Progenitor cell of endocrine pancreas (in vitro differentiated cells): Measurements from ENCODE around the gene IDH2. TPM values are rescaled to one million over a fixed set of nuclear protein-coding genes. Genes with fewer than 3 reads are reported as not detected.

Experiments used
- DNase-seq: peaks from one replicate; pipeline ENCODE4 v3.0.0; 2021; ENCODE audit warnings: low spot score; ENCODE audit not compliant: unreplicated experiment
- H3K27ac Mint-ChIP-seq: 2 replicates; pipeline ENCODE4 v1.8.0; 2021; ENCODE audit warnings: mild to moderate bottlenecking, moderate library complexity, mixed read lengths
- H3K27me3 Mint-ChIP-seq: 2 replicates; pipeline ENCODE4 v1.8.0; 2021; ENCODE audit warnings: mixed read lengths
- H3K36me3 Mint-ChIP-seq: 2 replicates; pipeline ENCODE4 v1.8.0; 2022; ENCODE audit warnings: mixed read lengths; ENCODE audit not compliant: insufficient read depth
- H3K4me1 Mint-ChIP-seq: 2 replicates; pipeline ENCODE4 v1.8.0; 2021; ENCODE audit warnings: low read depth, mixed read lengths
- H3K4me3 Mint-ChIP-seq: 2 replicates; pipeline ENCODE4 v1.8.0; 2021; ENCODE audit warnings: low read depth, mild to moderate bottlenecking, moderate library complexity, mixed read lengths
- H3K9me3 Mint-ChIP-seq: 2 replicates; pipeline ENCODE4 v1.8.0; 2021; ENCODE audit warnings: low read depth, mixed read lengths
- CTCF ChIP-seq: fragments of 200-600 bp; sonication (generic); IDR thresholded peaks from one replicate; pipeline ENCODE4 v1.5.0; 2021; ENCODE audit warnings: antibody characterized with exemption, mild to moderate bottlenecking; ENCODE audit not compliant: unreplicated experiment
- total RNA-seq: library from RNA; stranded (reverse); gene quantifications from 2 replicates; pipeline ENCODE4 v1.2.1, GENCODE V29; 2021

The IDH2 gene
- total RNA-seq, 1 donor from 2014 or later: 164 TPM

DNA sequence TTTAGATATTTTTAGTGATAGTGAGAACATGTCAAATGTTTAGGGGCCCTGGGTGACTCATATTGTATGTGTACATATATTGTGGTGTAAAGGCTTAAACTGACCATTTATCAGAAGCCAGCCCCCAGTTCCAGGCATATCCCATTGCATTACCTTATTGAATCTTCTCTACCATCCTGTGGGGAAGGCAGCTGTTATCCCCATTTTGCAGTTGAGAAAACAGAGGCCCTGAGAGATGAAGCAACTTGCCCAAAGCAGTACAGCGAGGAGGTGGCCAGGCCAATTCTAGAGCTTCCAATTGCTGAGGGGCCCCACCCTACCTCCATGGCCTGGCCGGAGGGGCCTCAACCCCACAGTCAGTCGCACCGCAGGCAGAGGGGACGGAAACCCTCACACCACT is 53.2 kb downstream of the IDH2 start:
- no peaks in the 10 kb centered on the region for H3K27me3 Mint-ChIP-seq
- H3K4me1 Mint-ChIP-seq: peaks cover 4% of the 10 kb centered on the region
- H3K36me3 Mint-ChIP-seq: peaks cover 1% of the 10 kb centered on the region
- no peak for TF ChIP-seq CTCF
- H3K4me3 Mint-ChIP-seq: no peak overlapping the region
- no peak overlapping the region for H3K27ac Mint-ChIP-seq
- H3K9me3 Mint-ChIP-seq: no peaks in the 10 kb centered on the region
- no peak for DNase-seq

DNA sequence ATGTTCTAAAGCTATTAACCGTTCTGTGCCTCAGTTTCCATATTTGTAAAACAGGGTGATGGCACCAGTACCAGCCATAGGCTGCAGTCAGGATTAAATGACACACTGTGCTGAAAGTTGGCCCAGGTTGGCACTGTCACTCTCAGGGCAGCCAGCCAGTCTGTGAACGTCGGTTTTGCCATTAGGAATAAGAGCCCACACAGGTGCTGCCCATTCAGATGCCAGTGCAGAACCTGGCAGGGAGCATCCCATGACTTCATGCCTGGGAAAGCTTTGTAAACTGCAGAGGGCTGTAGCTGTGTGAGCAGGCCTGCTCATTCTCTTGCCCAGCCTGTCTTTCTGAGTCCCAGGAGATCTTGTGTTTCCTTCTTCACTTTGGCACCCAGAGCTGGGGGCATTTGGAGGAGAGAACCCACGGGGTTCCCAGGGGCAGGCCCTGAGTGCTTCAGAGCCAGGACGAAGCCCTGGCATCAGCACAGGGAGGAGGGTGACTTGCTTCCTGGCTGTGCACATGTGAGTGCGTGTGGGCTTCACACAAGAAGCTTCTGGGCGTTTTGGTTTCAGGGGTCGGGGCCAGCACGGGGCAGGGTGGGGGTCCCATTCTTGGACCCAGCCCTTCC is 54.2 kb downstream of the IDH2 start:
- no peak overlapping the region for H3K27ac Mint-ChIP-seq
- peaks cover 1% of the 10 kb centered on the region for H3K36me3 Mint-ChIP-seq
- no peak for TF ChIP-seq CTCF
- no peak overlapping the region for H3K4me3 Mint-ChIP-seq
- no peaks in the 10 kb centered on the region for H3K27me3 Mint-ChIP-seq
- peaks cover 6% of the 10 kb centered on the region for H3K4me1 Mint-ChIP-seq
- DNase-seq: no peak
- no peaks in the 10 kb centered on the region for H3K9me3 Mint-ChIP-seq

DNA sequence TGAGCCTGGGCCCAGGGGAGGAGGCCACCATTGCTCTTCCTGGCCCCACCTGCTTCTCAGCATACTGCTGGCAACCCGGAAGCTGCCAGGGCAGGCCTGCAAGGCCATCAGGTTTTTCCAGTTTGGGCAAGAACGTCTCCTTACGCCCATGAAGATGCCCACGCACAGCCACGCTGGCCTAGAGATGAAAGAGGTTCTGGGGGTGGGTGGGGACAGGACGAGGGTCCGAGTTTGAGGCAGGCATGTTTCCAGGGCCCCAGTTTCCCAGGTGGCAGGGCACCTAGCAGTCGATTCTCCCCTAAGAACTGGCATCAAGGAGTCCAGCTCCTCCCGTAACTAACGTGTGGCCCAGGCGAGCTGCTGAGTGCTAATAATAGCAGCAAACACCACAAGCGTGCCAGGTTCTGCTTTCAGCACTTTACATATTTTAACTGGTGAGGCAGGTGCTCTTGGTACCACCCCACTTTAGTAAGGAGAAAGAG is 55.3 kb downstream of the IDH2 start:
- Mint-ChIP-seq H3K27me3 (no peaks in the 10 kb centered on the region), H3K27ac (no peak overlapping the region), H3K36me3 (peaks cover 5% of the 10 kb centered on the region), H3K9me3 (no peaks in the 10 kb centered on the region), H3K4me3 (no peak overlapping the region), H3K4me1 (peaks cover 13% of the 10 kb centered on the region)
- TF ChIP-seq CTCF: no peak
- no peak for DNase-seq

- H3K36me3 Mint-ChIP-seq: peaks cover 5% of the 10 kb centered on the region
- no peaks in the 10 kb centered on the region for H3K27me3 Mint-ChIP-seq
- no peak overlapping the region for H3K27ac Mint-ChIP-seq
- DNase-seq: no peak
- no peak for TF ChIP-seq CTCF
- no peak overlapping the region for H3K4me3 Mint-ChIP-seq
- no peaks in the 10 kb centered on the region for H3K9me3 Mint-ChIP-seq
- H3K4me1 Mint-ChIP-seq: peaks cover 17% of the 10 kb centered on the region
These were observed 56.0 kb downstream of the IDH2 start for GRCh38 chr15:90046289-90046688.

GRCh38 chr15:90044916-90045371 is 57.3 kb downstream of the IDH2 start:
- DNase-seq: no peak
- H3K4me1 Mint-ChIP-seq: peaks cover 30% of the 10 kb centered on the region
- peaks cover 3% of the 10 kb centered on the region for H3K36me3 Mint-ChIP-seq
- no peaks in the 10 kb centered on the region for H3K27me3 Mint-ChIP-seq
- no peak overlapping the region for H3K27ac Mint-ChIP-seq
- no peaks in the 10 kb centered on the region for H3K9me3 Mint-ChIP-seq
- TF ChIP-seq CTCF: no peak
- H3K4me3 Mint-ChIP-seq: no peak overlapping the region
